ENCODE data around the gene FBXL19. TPM values are rescaled to one million over a fixed set of nuclear protein-coding genes. Genes with fewer than 3 reads are reported as not detected.

FBXL19 gene
- total and polyA plus RNA-seq, 9 of the 15 experiments (the other 6 are each of a cell fraction or from before 2014, with no cell fraction given), result 0.13 to 48.0 (median 13.5) TPM; not detected in 1

DNA sequence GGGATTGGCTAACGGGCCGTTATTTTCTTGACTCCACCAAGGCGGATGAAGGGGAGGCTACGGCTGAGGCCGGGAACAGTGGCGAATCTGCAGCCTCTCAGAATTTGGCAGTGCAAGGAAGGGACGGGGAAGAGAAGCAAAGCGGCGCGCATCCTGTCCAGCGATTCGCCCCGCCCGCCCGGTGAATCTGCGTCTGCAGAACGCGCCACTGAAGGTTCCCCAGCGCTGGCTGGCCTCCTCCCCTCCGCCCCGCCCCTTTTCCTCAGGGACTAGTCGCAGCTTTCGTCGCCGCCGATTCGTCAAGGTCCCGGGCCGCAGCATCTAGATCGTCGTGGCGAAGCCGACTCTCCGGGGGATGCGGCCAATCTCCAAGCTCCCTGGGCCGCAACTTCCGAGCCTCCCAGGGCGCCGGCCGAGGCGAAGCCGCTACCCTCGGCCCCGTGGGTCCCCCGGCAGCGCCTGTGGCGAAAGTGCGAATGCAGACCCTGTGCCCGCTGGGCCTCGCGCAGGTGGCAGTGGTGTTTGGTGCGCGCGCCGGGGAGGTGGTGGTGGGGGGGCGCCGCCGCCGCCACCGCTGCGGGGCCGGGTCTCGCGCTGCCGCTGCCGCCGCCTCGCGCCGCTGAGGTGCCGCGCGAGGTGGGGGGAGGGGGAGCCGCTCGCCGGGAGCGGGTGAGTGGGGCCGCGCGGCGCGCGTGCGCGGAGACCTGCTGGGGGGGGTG is 34.2 kb downstream of the FBXL19 start, which contains the start of gene SETD1A (continued):
- TF ChIP-seq, protein P1, sequence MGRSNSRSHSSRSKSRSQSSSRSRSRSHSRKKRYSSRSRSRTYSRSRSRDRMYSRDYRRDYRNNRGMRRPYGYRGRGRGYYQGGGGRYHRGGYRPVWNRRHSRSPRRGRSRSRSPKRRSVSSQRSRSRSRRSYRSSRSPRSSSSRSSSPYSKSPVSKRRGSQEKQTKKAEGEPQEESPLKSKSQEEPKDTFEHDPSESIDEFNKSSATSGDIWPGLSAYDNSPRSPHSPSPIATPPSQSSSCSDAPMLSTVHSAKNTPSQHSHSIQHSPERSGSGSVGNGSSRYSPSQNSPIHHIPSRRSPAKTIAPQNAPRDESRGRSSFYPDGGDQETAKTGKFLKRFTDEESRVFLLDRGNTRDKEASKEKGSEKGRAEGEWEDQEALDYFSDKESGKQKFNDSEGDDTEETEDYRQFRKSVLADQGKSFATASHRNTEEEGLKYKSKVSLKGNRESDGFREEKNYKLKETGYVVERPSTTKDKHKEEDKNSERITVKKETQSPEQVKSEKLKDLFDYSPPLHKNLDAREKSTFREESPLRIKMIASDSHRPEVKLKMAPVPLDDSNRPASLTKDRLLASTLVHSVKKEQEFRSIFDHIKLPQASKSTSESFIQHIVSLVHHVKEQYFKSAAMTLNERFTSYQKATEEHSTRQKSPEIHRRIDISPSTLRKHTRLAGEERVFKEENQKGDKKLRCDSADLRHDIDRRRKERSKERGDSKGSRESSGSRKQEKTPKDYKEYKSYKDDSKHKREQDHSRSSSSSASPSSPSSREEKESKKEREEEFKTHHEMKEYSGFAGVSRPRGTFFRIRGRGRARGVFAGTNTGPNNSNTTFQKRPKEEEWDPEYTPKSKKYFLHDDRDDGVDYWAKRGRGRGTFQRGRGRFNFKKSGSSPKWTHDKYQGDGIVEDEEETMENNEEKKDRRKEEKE (IDR thresholded peaks at IDR 0.05; ENCODE audit: borderline replicate concordance in 1 of 2, control insufficient read depth in 1 of 2, low read depth in 2 of 2, low read length in 1 of 2), result no peak
- TF ChIP-seq EP400 (IDR thresholded peaks at IDR 0.05) (peak; percentile 98), TCF7 (IDR thresholded peaks at IDR 0.05; ENCODE audit: borderline replicate concordance) (peak; percentile 16; the same call in 1 of the 2 replicates), XRCC4 (IDR thresholded peaks at IDR 0.05; ENCODE audit: extremely low read depth, insufficient read depth, insufficient read length) (no peak), MEF2D (tag; conservative IDR thresholded peaks at IDR 0.05; ENCODE audit: low read depth) (no peak), RBM22 (IDR thresholded peaks at IDR 0.05; ENCODE audit: low read depth, low read length, poor library complexity, severe bottlenecking) (peak; percentile 96), MTA2 (IDR thresholded peaks at IDR 0.05; ENCODE audit: low read depth) (no peak), FOXJ2 (tag; IDR thresholded peaks at IDR 0.05) (no peak), NCOA1 (IDR thresholded peaks at IDR 0.05; ENCODE audit: low read depth) (no peak), NFXL1 (CRISPR knock-in tag; IDR thresholded peaks at IDR 0.05) (no peak), CHCHD3 (CRISPR knock-in tag; IDR thresholded peaks at IDR 0.05) (no peak), SIN3A (IDR thresholded peaks at IDR 0.05; ENCODE audit: borderline replicate concordance in 2 of 2, control insufficient read depth in 1 of 2, low read depth in 2 of 2, low read length in 2 of 2) (peak in 1 of 2 experiments; percentile 77; a peak in 2 of 4 replicates), ELF4 (CRISPR knock-in tag; IDR thresholded peaks at IDR 0.05) (no peak; the same call in 1 of the 2 replicates), KAT7 (CRISPR knock-in tag; IDR thresholded peaks at IDR 0.05; ENCODE audit: borderline replicate concordance) (peak; percentile 61; the same call in 1 of the 2 replicates), ZNF408 (CRISPR knock-in tag; IDR thresholded peaks at IDR 0.05; ENCODE audit: low read depth) (no peak), ZNF695 (CRISPR knock-in tag; IDR thresholded peaks at IDR 0.05) (no peak), SP1 (CRISPR knock-in tag; IDR thresholded peaks at IDR 0.05) (peak; percentile 99)
- TF ChIP-seq, protein P2, sequence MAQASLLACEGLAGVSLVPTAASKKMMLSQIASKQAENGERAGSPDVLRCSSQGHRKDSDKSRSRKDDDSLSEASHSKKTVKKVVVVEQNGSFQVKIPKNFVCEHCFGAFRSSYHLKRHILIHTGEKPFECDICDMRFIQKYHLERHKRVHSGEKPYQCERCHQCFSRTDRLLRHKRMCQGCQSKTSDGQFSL (CRISPR knock-in tag; IDR thresholded peaks at IDR 0.05), result peak; percentile 99
- TF ChIP-seq, protein P2 (tag; IDR thresholded peaks at IDR 0.05), result peak in 1 of 2 experiments; percentile 99; a peak in 2 of 4 replicates
- TF ChIP-seq, protein P3, sequence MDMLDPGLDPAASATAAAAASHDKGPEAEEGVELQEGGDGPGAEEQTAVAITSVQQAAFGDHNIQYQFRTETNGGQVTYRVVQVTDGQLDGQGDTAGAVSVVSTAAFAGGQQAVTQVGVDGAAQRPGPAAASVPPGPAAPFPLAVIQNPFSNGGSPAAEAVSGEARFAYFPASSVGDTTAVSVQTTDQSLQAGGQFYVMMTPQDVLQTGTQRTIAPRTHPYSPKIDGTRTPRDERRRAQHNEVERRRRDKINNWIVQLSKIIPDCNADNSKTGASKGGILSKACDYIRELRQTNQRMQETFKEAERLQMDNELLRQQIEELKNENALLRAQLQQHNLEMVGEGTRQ (CRISPR knock-in tag; IDR thresholded peaks at IDR 0.05), result no peak
- TF ChIP-seq, protein P4, sequence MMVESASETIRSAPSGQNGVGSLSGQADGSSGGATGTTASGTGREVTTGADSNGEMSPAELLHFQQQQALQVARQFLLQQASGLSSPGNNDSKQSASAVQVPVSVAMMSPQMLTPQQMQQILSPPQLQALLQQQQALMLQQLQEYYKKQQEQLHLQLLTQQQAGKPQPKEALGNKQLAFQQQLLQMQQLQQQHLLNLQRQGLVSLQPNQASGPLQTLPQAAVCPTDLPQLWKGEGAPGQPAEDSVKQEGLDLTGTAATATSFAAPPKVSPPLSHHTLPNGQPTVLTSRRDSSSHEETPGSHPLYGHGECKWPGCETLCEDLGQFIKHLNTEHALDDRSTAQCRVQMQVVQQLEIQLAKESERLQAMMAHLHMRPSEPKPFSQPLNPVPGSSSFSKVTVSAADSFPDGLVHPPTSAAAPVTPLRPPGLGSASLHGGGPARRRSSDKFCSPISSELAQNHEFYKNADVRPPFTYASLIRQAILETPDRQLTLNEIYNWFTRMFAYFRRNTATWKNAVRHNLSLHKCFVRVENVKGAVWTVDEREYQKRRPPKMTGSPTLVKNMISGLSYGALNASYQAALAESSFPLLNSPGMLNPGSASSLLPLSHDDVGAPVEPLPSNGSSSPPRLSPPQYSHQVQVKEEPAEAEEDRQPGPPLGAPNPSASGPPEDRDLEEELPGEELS (CRISPR knock-in tag; IDR thresholded peaks at IDR 0.05; ENCODE audit: borderline replicate concordance), result peak; percentile 66; the same call in 1 of the 2 replicates

Measured in K562 (cell line).